ENCODE measurements around the gene TECTA.
"Not testable (repeated sequence)": the region's sequence is repeated elsewhere in the genome, so short reads cannot be mapped to it uniquely, and the experiment has no call there.

The TECTA gene

DNA sequence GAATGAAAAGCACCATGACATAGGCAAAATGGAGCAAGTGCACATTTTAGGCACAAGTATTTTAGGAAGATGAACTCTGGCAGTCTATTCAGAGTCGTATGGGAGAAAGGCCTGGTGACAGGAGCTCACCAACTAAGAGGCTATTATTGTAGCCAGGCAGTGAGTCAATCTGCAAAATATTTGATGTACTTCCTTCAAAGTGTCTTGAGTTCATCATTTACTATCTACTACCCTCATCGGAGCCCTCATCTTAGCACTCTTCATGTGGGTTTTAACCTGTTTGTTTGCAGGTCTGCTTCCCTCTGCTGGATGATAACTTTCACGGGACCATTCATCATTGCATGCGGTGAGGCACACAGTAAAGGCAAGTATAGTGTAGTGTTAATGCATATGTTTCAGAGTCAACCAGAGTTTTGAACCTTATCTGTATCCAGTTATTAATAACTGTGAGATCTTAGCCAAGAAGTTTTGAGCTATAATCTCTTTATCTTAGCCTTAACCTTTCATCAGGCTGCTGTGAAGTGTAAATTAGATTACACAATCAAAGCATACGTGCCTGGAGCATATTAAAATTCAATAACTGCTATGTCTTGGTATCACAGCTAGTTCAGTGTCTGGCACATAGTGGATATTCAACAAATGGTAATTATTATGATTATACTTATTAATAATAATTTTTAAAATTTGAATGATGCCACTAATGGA lies 120.6 kb downstream of the TECTA start:
- H3K27me3 ChIP-seq (ENCODE audit: insufficient read depth, low read length) = no peaks in the 10 kb centered on the region

DNA sequence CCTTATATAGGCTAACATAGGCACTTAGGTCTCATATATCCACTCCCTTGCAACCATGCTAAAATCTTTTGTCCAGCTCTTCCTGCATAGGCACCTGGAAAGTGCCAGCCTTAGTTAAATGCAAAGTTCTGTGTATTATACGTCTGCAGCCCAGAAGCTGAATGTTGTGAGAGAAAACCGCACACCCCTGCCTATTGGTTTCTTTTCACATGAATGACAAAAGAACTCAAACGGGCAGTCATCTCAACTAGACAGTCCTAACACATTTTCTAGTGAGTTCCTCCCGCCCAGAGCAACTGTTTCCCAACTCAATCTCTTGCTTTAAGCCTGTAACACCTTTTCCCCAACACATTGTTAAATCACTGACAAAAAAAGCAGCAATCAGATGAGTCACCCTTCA lies 122.1 kb downstream of the TECTA start:
- H3K27me3 ChIP-seq (ENCODE audit: insufficient read depth, low read length) = no peaks in the 10 kb centered on the region

More for the DNA sequence above, 120.6 kb downstream of the TECTA start:
- no peak overlapping the region for H3K4me3 ChIP-seq (ENCODE audit: low read length)
- H3K4me1 ChIP-seq (ENCODE audit: insufficient read depth, low read length) = no peaks in the 10 kb centered on the region
- peaks cover 3% of the 10 kb centered on the region for H3K9me3 ChIP-seq (ENCODE audit: low read length)
- no peak overlapping the region for H2AFZ ChIP-seq (ENCODE audit: low read depth, low read length)
- H3K36me3 ChIP-seq (ENCODE audit: insufficient read depth, low read length) = no peaks in the 10 kb centered on the region

GRCh38 chr11:121225382-121225781 lies 124.3 kb downstream of the TECTA start:
- H3K9me3 ChIP-seq (ENCODE audit: low read length) = peaks cover 11% of the 10 kb centered on the region
- no peaks in the 10 kb centered on the region for H3K36me3 ChIP-seq (ENCODE audit: insufficient read depth, low read length)
- no peaks in the 10 kb centered on the region for H3K27me3 ChIP-seq (ENCODE audit: insufficient read depth, low read length)

More for the DNA sequence above, 122.1 kb downstream of the TECTA start:
- Histone ChIP-seq H3K4me3 (ENCODE audit: low read length) (no peak overlapping the region), H2AFZ (ENCODE audit: low read depth, low read length) (no peak overlapping the region), H3K4me1 (ENCODE audit: insufficient read depth, low read length) (no peaks in the 10 kb centered on the region), H3K9me3 (ENCODE audit: low read length) (peaks cover 9% of the 10 kb centered on the region), H3K36me3 (ENCODE audit: insufficient read depth, low read length) (no peaks in the 10 kb centered on the region)

DNA sequence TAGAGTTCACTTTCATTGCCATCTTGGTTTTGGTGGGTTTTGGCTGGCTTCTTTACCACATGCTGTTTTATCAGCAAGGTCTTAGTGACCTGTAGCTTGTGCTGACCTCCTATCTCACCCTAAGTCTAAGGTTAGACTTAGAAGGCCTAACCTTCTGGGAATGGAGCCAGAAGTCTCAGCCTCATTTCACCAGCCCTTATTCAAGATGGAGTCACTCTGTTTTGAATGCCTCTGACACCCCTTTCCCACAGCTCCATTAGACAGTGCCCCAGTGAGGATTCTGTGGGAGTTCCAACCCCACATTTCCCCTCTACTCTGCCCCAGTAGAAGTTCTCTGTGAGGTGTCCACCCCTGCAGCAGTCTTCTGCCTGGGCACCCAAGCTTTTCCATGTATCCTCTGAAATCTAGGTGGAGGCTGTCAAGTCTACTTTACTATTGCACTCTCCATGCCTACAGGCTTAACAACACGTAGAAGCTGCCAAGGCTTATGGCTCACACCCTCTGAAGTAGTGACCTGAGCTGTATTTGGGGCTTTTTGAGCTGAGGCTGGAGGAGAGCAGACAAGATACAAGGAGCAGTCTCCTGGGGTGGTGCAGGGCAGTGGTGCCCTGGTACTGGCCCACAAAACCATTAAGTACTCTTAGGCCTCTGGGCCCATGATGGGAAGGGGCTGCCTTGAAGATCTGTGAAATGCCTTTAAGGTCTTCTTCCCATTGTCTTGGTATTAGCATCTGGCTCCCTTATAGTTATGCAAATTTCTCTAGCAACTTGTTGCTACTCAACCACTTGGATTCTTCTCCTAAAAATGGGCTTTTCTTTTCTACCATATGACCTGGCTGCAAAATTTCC lies 125.6 kb downstream of the TECTA start:
- Histone ChIP-seq H3K4me3 (ENCODE audit: low read length) (no peak overlapping the region), H3K9me3 (ENCODE audit: low read length) (peaks cover 11% of the 10 kb centered on the region), H2AFZ (ENCODE audit: low read depth, low read length) (no peak overlapping the region), H3K4me1 (ENCODE audit: insufficient read depth, low read length) (peaks cover 2% of the 10 kb centered on the region), H3K36me3 (ENCODE audit: insufficient read depth, low read length) (no peaks in the 10 kb centered on the region), H3K27me3 (ENCODE audit: insufficient read depth, low read length) (no peaks in the 10 kb centered on the region)

More at GRCh38 chr11:121225382-121225781, 124.3 kb downstream of the TECTA start:
- no peak overlapping the region for H2AFZ ChIP-seq (ENCODE audit: low read depth, low read length)
- peaks cover 2% of the 10 kb centered on the region for H3K4me1 ChIP-seq (ENCODE audit: insufficient read depth, low read length)
- H3K4me3 ChIP-seq (ENCODE audit: low read length) = no peak overlapping the region

DNA sequence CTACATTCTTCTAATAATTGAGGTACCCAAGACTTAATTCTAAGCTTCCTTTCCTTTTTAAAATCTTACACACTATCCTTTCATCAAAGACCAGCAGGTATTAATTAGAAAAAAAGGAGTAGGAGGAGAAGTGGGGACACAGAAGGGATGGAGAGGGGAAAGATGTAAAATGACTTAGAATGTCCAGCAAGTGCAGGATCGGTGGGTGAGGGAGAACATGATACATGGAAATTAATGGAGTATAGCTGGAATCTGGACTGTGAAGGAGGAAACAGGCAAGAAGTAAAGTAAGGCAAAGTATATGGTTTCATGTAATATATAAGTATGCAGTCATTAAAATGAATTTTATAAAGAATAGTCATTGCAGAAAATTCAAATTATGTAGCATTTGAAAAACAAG lies 127.8 kb downstream of the TECTA start:
- Histone ChIP-seq H3K36me3 (ENCODE audit: insufficient read depth, low read length) (no peaks in the 10 kb centered on the region), H3K4me3 (ENCODE audit: low read length) (no peak overlapping the region), H3K27me3 (ENCODE audit: insufficient read depth, low read length) (no peaks in the 10 kb centered on the region), H3K9me3 (ENCODE audit: low read length) (peaks cover 11% of the 10 kb centered on the region), H3K4me1 (ENCODE audit: insufficient read depth, low read length) (peaks cover 5% of the 10 kb centered on the region), H2AFZ (ENCODE audit: low read depth, low read length) (no peak overlapping the region)

- H3K27me3 ChIP-seq (ENCODE audit: insufficient read depth, low read length) = no peaks in the 10 kb centered on the region
- no peak overlapping the region for H2AFZ ChIP-seq (ENCODE audit: low read depth, low read length)
- H3K4me1 ChIP-seq (ENCODE audit: insufficient read depth, low read length) = peaks cover 10% of the 10 kb centered on the region
- no peak overlapping the region for H3K4me3 ChIP-seq (ENCODE audit: low read length)
- peaks cover 11% of the 10 kb centered on the region for H3K9me3 ChIP-seq (ENCODE audit: low read length)
- no peaks in the 10 kb centered on the region for H3K36me3 ChIP-seq (ENCODE audit: insufficient read depth, low read length)
Observed at GRCh38 chr11:121229495-121230215, 128.6 kb downstream of the TECTA start.

- no peaks in the 10 kb centered on the region for H3K27me3 ChIP-seq (ENCODE audit: insufficient read depth, low read length)
- peaks cover 7% of the 10 kb centered on the region for H3K9me3 ChIP-seq (ENCODE audit: low read length)
- peaks cover 21% of the 10 kb centered on the region for H3K4me1 ChIP-seq (ENCODE audit: insufficient read depth, low read length)
Observed at GRCh38 chr11:121231576-121232278, 130.7 kb downstream of the TECTA start.

GRCh38 chr11:121235057-121235456 lies 134.0 kb downstream of the TECTA start:
- no peaks in the 10 kb centered on the region for H3K27me3 ChIP-seq (ENCODE audit: insufficient read depth, low read length)
- no peaks in the 10 kb centered on the region for H3K36me3 ChIP-seq (ENCODE audit: insufficient read depth, low read length)
- H3K4me1 ChIP-seq (ENCODE audit: insufficient read depth, low read length) = peaks cover 51% of the 10 kb centered on the region
- H3K4me3 ChIP-seq (ENCODE audit: low read length) = no peak overlapping the region
- H3K9me3 ChIP-seq (ENCODE audit: low read length) = no peaks in the 10 kb centered on the region
- H2AFZ ChIP-seq (ENCODE audit: low read depth, low read length) = no peak overlapping the region

More at GRCh38 chr11:121231576-121232278, 130.7 kb downstream of the TECTA start:
- Histone ChIP-seq H3K4me3 (ENCODE audit: low read length) (no peak overlapping the region), H2AFZ (ENCODE audit: low read depth, low read length) (no peak overlapping the region), H3K36me3 (ENCODE audit: insufficient read depth, low read length) (no peaks in the 10 kb centered on the region)

DNA sequence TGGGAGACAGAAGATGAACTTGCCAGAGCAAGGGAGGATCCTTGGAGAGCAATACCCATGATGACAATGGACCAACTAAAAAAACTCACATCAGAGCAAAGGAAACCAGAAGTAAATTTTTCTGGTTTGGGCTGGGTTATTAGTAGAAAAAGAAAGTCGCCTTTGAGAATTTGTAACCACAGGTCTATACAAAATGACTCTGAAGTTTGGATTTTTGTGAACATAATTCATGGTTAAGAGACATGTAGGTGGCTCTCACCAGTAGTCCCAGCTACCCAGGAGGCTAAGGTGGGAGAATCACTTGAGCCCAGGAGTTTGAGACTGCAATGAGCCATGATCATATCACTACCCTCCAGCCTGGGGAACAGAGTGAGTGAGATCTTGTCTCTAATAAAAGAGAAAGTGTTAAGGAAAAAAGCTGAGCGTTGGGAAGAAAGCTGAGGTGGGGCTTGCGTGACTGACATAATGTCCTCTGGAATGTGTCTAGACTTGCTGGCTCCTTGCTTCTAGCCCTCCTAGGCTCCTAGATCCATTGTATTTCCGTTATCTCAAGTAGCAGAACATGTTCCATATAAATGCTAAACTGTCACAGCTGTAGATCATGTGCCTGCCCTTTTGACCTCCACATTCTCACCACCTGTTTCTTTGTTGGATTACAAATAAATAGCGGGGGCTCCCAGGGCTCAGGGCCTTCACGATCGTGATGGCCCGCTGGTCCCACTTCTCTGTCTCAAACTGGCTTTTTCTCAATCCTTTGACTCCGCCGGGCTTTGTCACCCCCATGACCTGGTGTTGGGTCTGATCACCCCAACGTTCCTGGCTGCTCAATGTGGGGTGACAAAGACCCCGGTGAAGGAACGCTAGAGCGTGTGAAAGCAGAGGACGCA lies 135.3 kb downstream of the TECTA start:
- Histone ChIP-seq H3K4me3 (ENCODE audit: low read length) (peak overlapping the region; percentile 23), H3K27me3 (ENCODE audit: insufficient read depth, low read length) (no peaks in the 10 kb centered on the region), H3K4me1 (ENCODE audit: insufficient read depth, low read length) (peaks cover 54% of the 10 kb centered on the region), H3K9me3 (ENCODE audit: low read length) (no peaks in the 10 kb centered on the region), H2AFZ (ENCODE audit: low read depth, low read length) (peak overlapping the region; percentile 20), H3K36me3 (ENCODE audit: insufficient read depth, low read length) (no peaks in the 10 kb centered on the region)

GRCh38 chr11:121237247-121237646 lies 136.2 kb downstream of the TECTA start:
- peak overlapping the region; percentile 23 for H3K4me3 ChIP-seq (ENCODE audit: low read length)
- H3K27me3 ChIP-seq (ENCODE audit: insufficient read depth, low read length); H3K36me3 ChIP-seq (ENCODE audit: insufficient read depth, low read length); H3K9me3 ChIP-seq (ENCODE audit: low read length): not testable (repeated sequence)
- peak overlapping the region; percentile 20 for H2AFZ ChIP-seq (ENCODE audit: low read depth, low read length)
- H3K4me1 ChIP-seq (ENCODE audit: insufficient read depth, low read length) = peaks cover 60% of the 10 kb centered on the region

DNA sequence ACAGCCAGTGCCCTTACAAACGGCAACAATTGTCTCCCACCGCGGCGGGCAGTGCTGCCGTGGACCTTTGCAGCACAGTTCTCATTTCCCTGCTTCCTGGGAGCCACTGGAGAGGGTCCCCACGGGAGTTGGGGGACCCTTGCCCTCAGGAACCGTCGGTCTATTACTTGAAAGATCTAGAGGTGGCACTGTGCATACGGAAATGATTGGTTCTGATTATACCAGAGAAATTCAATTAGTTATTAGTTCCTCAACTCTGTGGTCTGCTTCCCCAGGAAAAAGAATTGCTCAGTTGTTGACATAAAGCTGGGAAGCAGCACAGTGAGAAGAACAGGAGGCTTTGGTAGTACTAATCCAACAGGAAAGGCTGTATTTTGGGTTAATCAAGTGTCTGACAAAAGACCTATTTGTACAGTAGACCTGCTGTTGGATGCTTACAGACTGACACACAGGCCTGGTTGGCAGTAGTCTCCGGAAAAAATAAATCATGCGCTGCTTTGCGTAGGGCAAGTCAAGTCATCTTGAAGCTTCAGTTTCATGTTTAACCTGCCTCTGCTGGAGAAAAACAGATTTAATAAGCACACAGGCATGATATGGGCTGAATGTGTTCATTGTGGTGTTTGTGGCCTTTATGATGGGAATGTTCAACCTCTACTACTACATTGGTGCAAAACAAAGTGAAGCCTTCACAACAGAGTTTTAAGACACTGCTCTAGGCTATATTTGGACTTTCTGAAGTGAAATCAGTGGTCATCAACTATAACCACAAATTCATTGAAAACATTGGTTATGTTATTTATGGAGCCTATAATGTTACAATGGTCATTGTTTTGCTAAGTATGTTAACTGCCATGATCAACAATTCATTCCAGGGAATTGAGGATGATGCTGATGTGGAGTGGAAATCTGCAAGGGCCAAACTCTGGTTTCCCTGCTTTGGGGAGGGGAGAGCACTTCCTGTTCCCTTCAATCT lies 136.9 kb downstream of the TECTA start:
- peaks cover 67% of the 10 kb centered on the region for H3K4me1 ChIP-seq (ENCODE audit: insufficient read depth, low read length)
- no peaks in the 10 kb centered on the region for H3K9me3 ChIP-seq (ENCODE audit: low read length)
- H3K36me3 ChIP-seq (ENCODE audit: insufficient read depth, low read length) = no peaks in the 10 kb centered on the region
- no peak overlapping the region for H2AFZ ChIP-seq (ENCODE audit: low read depth, low read length)
- no peaks in the 10 kb centered on the region for H3K27me3 ChIP-seq (ENCODE audit: insufficient read depth, low read length)
- H3K4me3 ChIP-seq (ENCODE audit: low read length) = no peak overlapping the region

Measured in neuron (in vitro differentiated cells).